HG03571 (cell line): ENCODE measurements around the gene MEGF9.

ENCODE experiments used
- ATAC-seq: cut with Tn5 transposase; IDR thresholded peaks from one replicate; pipeline ENCODE4 v1.9.1; 2021; ENCODE audit not compliant: unreplicated experiment

MEGF9 gene

GRCh38 chr9:120733190-120733589, 18.9 kb upstream of the MEGF9 start:
- ATAC-seq: no peak

GRCh38 chr9:120730654-120731514, 16.6 kb upstream of the MEGF9 start:
- ATAC-seq: no peak

- ATAC-seq: no peak
These were observed 15.5 kb upstream of the MEGF9 start for GRCh38 chr9:120729791-120730241.

- no peak for ATAC-seq
These were observed 12.2 kb upstream of the MEGF9 start for GRCh38 chr9:120726484-120726883.

GRCh38 chr9:120725907-120726306, 11.6 kb upstream of the MEGF9 start:
- ATAC-seq: no peak

- ATAC-seq: no peak
These were observed 10.6 kb upstream of the MEGF9 start for GRCh38 chr9:120724757-120725400.

GRCh38 chr9:120723565-120723964, 9.3 kb upstream of the MEGF9 start:
- no peak for ATAC-seq

- no peak for ATAC-seq
These were observed 6.1 kb upstream of the MEGF9 start for GRCh38 chr9:120720404-120720803.

- ATAC-seq: no peak
These were observed 4.0 kb upstream of the MEGF9 start for GRCh38 chr9:120718316-120718715.

GRCh38 chr9:120717176-120717575, 2.9 kb upstream of the MEGF9 start:
- ATAC-seq: no peak

- ATAC-seq: no peak
These were observed 2.2 kb upstream of the MEGF9 start for GRCh38 chr9:120716483-120716882.

- ATAC-seq: no peak
These were observed 1.2 kb upstream of the MEGF9 start for GRCh38 chr9:120715389-120715924.

GRCh38 chr9:120714846-120715388, 647 bp upstream of the MEGF9 start:
- ATAC-seq: no peak

- ATAC-seq: no peak
These were observed 798 bp downstream of the MEGF9 start for GRCh38 chr9:120713257-120714087.

GRCh38 chr9:120712539-120713031, 1.7 kb downstream of the MEGF9 start:
- no peak for ATAC-seq

- ATAC-seq: no peak
These were observed 2.3 kb downstream of the MEGF9 start for GRCh38 chr9:120711841-120712538.

- no peak for ATAC-seq
These were observed 2.9 kb downstream of the MEGF9 start for GRCh38 chr9:120711354-120711753.

GRCh38 chr9:120710110-120710981, 3.9 kb downstream of the MEGF9 start:
- no peak for ATAC-seq
